ENCODE measurements around the gene BCL2. TPM values are rescaled to one million over a fixed set of nuclear protein-coding genes. Genes with fewer than 3 reads are reported as not detected.

BCL2 gene
- total RNA-seq, 4 donors from 2014 or later: 14.3 to 34.8 (median 23.5) TPM

DNA sequence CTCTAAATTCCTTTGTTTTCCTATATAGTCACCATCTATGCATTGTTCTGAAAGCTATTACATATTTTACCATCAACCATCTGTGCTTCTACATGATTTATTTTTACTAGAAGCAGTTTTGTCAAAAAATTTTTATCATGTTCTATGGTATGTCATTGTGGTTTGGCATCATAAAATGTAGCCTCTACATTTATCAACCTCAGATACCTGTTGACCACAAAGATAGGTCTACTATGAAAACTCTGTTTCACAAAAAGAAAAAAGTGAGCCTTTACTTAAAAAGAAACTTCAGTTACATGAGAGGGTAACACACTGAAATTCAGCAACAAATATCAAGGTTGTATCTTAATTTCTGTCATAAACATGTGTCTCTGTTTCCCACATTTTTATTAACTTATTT lies 3.7 kb downstream of the BCL2 start:
- no peaks in the 10 kb centered on the region for H3K36me3 ChIP-seq
- no peaks in the 10 kb centered on the region for H3K9me3 ChIP-seq
- H3K27ac ChIP-seq: peak overlapping the region; percentile 56 to 94 (median 92)
- no peak for DNase-seq
- H3K4me3 ChIP-seq: no peak overlapping the region
- TF ChIP-seq POLR2A (IDR thresholded peaks at IDR 0.05) (no peak), POLR2AphosphoS5 (IDR thresholded peaks at IDR 0.05) (no peak), EP300 (IDR thresholded peaks at IDR 0.05; ENCODE audit: low read depth) (no peak)
- TF ChIP-seq, protein P1, sequence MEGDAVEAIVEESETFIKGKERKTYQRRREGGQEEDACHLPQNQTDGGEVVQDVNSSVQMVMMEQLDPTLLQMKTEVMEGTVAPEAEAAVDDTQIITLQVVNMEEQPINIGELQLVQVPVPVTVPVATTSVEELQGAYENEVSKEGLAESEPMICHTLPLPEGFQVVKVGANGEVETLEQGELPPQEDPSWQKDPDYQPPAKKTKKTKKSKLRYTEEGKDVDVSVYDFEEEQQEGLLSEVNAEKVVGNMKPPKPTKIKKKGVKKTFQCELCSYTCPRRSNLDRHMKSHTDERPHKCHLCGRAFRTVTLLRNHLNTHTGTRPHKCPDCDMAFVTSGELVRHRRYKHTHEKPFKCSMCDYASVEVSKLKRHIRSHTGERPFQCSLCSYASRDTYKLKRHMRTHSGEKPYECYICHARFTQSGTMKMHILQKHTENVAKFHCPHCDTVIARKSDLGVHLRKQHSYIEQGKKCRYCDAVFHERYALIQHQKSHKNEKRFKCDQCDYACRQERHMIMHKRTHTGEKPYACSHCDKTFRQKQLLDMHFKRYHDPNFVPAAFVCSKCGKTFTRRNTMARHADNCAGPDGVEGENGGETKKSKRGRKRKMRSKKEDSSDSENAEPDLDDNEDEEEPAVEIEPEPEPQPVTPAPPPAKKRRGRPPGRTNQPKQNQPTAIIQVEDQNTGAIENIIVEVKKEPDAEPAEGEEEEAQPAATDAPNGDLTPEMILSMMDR (IDR thresholded peaks at IDR 0.05): no peak
- H3K4me1 ChIP-seq: peaks cover 3 to 52% (median 21%) of the 10 kb centered on the region in 4 donors
- in situ Hi-C loops (cut with MboI; ENCODE audit: low pct_ligation_motif_present in 1 of 4, low pct_unique_long_range_greater_than_20kb in 1 of 4, low sequenced_read_pairs in 3 of 4): loop anchor here in 3 of 4 donors (5.0 to 10.0 kb wide), 3 partner anchors 174 to 184 kb away; no protein-coding TSS in a partner anchor
- H3K27me3 ChIP-seq: no peaks in the 10 kb centered on the region
- intact Hi-C loops (cut with DNase I; ENCODE audit: low total_unique reads): no loop called here

DNA sequence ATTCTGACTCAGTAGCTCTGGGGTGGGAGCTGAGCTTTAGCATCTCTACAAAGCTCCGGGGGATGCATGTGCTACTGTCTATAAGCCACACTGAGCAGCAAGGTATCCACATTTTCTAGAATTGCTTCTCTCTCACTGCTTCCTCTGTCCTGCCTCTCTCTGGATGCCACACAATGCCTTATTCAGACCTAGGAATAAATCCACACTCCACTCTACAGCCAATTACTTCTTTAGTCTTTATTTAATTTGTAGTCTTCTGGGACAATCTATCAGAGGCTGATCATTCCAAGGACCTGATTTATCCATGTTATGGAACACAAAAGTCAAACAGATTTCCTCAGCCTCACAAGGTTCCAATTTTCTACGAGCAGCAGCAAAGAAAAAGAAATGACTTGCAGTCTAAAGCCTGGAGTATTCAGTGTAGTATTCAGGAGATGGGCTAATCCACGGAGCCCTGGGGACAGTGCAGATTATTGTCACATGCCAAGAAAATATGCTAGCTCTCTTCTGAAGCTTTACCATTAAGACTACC lies 4.4 kb downstream of the BCL2 start:
- no peaks in the 10 kb centered on the region for H3K36me3 ChIP-seq

DNA sequence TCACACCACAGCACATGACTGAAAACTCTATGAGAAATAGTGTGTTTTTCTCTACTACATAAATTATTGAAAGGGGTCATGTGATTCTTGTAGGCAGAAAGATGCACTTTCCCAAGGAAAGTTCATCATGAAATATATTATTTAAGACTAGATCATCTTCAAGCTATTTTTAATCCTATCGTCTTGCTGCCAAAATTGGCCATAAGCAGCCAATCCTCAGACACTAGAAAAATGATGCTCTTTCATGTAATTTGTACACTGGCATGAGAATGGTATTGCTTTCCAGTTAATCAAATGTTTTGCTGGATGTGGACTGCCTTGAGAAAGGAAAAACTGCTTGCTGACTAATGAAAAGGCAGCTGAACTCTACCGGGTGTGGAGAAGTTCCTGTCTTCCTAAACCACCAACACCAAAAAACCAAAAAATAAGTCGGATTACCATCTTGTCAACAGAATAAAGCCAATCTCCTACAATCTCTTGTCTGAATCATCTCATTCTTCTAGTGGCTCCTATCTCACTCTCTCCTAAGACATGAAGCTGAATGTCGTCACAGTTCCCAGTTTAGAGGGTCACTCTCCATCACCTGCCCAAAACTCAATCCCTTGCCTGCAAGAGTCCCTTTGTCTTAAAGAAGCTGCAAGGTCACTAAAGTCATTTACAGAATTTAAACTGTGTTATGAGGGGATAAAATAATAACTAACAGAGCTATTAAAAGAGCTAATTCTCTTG lies 5.3 kb downstream of the BCL2 start:
- TF ChIP-seq, protein P1 (IDR thresholded peaks at IDR 0.05): no peak
- TF ChIP-seq POLR2AphosphoS5 (IDR thresholded peaks at IDR 0.05): no peak
- TF ChIP-seq EP300 (IDR thresholded peaks at IDR 0.05; ENCODE audit: low read depth): no peak
- Histone ChIP-seq H3K9me3 (no peaks in the 10 kb centered on the region), H3K36me3 (no peaks in the 10 kb centered on the region), H3K4me1 (peaks cover 3 to 51% (median 21%) of the 10 kb centered on the region in 4 donors), H3K27me3 (no peaks in the 10 kb centered on the region), H3K4me3 (no peak overlapping the region), H3K27ac (peak overlapping the region in 3 of 4 donors; percentile 10 to 94 (median 56))
- intact Hi-C loops (cut with DNase I; ENCODE audit: low total_unique reads): no loop called here
- WGBS, 2 donors (ENCODE audit: low coverage in 1 of 2): 57 to 64% methylated on average over 4 of the region's 4 CpGs
- in situ Hi-C loops (cut with MboI; ENCODE audit: low pct_ligation_motif_present in 1 of 4, low pct_unique_long_range_greater_than_20kb in 1 of 4, low sequenced_read_pairs in 3 of 4): loop anchor here in 1 of 4 donors (10.0 kb wide), 1 partner anchor 179 kb away; no protein-coding TSS in a partner anchor
- no peak for DNase-seq

More for the DNA sequence above, 4.4 kb downstream of the BCL2 start:
- peaks cover 3 to 51% (median 21%) of the 10 kb centered on the region in 4 donors for H3K4me1 ChIP-seq
- TF ChIP-seq POLR2AphosphoS5 (IDR thresholded peaks at IDR 0.05): no peak
- no peak for TF ChIP-seq EP300 (IDR thresholded peaks at IDR 0.05; ENCODE audit: low read depth)
- TF ChIP-seq, protein P1 (IDR thresholded peaks at IDR 0.05): no peak
- no peak for TF ChIP-seq POLR2A (IDR thresholded peaks at IDR 0.05)
- H3K27ac ChIP-seq: peak overlapping the region; percentile 11 to 94 (median 42)
- WGBS, 2 donors (ENCODE audit: low coverage in 1 of 2): 44% methylated on average over 1 to 3 of the region's 3 CpGs
- H3K9me3 ChIP-seq: no peaks in the 10 kb centered on the region
- intact Hi-C loops (cut with DNase I; ENCODE audit: low total_unique reads) (no loop called here), in situ Hi-C loops (cut with MboI; ENCODE audit: low pct_ligation_motif_present in 1 of 4, low pct_unique_long_range_greater_than_20kb in 1 of 4, low sequenced_read_pairs in 3 of 4) (loop anchor here in 3 of 4 donors (5.0 to 10.0 kb wide), 3 partner anchors 173 to 183 kb away; no protein-coding TSS in a partner anchor)
- peak overlapping the region in 1 of 4 donors; percentile 4 for H3K4me3 ChIP-seq
- no peaks in the 10 kb centered on the region for H3K27me3 ChIP-seq
- DNase-seq: no peak

DNA sequence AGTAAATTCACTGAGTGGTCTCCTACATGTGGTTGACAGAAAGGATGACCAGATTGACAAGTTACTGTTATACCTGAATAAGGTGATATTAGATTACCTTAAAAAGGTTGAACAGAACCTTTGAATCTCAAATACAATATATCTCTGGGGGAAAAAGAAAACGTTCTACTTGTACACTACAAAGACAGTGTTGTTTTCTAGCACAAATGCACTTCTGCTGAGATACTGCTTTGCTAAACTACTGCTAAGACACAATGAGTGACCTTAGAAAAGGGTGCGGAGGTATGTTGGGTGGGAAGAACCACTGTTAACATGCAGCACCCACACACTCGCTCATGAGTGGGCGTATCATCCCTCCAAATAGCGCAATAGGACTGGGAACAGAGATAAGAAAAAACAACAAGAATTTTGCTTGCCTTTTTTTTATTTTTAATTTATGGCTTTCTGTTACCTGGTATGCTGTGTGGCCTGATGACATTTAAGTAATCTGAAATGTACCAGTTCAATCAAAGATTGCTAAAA lies 6.1 kb downstream of the BCL2 start:
- 69 to 79% methylated on average over 5 of the region's 5 CpGs for WGBS, 2 donors (ENCODE audit: low coverage in 1 of 2)
- Histone ChIP-seq H3K4me1 (peaks cover 3 to 51% (median 19%) of the 10 kb centered on the region in 4 donors), H3K9me3 (no peaks in the 10 kb centered on the region), H3K27ac (peak overlapping the region in 2 of 4 donors; percentile 56 to 94), H3K36me3 (no peaks in the 10 kb centered on the region), H3K4me3 (no peak overlapping the region), H3K27me3 (no peaks in the 10 kb centered on the region)
- TF ChIP-seq, protein P1 (IDR thresholded peaks at IDR 0.05): no peak
- no peak for TF ChIP-seq EP300 (IDR thresholded peaks at IDR 0.05; ENCODE audit: low read depth)
- TF ChIP-seq POLR2AphosphoS5 (IDR thresholded peaks at IDR 0.05): no peak
- no peak for TF ChIP-seq POLR2A (IDR thresholded peaks at IDR 0.05)
- in situ Hi-C loops (cut with MboI; ENCODE audit: low pct_ligation_motif_present in 1 of 4, low pct_unique_long_range_greater_than_20kb in 1 of 4, low sequenced_read_pairs in 3 of 4) (loop anchor here in 1 of 4 donors (10.0 kb wide), 1 partner anchor 179 kb away; no protein-coding TSS in a partner anchor), intact Hi-C loops (cut with DNase I; ENCODE audit: low total_unique reads) (no loop called here)
- no peak for DNase-seq

All from transverse colon (tissue), 4 donors.